Inflammatory macrophage (primary cell): ENCODE measurements around the gene ZBTB20.

ENCODE experiments used
- DNase-seq, 2 donors: peaks; one replicate each; pipeline ENCODE4 v3.0.0-alpha.2; 2020 to 2022

Gene ZBTB20

DNA sequence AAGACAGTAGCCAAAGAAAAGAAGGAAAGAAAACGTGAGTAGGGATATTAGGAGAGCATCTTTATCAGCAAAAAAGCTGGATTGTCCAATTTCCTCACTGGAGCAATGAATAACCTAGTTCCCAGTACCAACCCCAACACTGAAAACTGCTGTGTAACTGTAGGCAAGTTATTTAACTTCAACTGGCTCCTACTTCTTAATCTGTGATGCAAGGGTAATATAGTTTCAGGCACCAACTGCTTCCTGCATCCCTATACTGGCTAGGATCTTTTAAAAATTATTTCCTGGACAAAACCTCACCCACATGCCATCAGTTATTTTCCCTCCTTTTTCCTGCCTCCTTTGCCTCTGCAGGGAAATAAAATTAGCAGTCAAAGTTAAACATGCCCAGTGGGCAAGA, 59.6 kb downstream of the ZBTB20 start:
- no peak for DNase-seq

DNA sequence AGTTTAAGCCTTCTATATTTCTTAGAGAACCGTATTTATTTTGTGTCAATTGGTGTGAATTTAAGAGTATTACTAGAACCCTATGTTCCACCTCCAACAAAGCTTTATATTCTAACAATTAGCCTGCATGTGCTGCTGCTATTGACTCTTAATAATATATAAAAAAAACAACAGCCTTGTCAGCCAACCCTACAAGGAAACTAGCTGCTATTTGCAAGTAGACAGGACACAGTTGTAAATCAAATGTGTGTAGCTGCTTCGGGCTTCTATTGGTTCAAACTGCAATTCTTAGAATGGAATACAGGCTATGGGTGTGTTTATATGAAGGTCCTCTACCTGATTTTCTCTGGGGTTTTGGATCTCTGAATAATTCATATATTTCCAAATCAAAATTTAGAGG, 60.7 kb downstream of the ZBTB20 start:
- no peak for DNase-seq

DNA sequence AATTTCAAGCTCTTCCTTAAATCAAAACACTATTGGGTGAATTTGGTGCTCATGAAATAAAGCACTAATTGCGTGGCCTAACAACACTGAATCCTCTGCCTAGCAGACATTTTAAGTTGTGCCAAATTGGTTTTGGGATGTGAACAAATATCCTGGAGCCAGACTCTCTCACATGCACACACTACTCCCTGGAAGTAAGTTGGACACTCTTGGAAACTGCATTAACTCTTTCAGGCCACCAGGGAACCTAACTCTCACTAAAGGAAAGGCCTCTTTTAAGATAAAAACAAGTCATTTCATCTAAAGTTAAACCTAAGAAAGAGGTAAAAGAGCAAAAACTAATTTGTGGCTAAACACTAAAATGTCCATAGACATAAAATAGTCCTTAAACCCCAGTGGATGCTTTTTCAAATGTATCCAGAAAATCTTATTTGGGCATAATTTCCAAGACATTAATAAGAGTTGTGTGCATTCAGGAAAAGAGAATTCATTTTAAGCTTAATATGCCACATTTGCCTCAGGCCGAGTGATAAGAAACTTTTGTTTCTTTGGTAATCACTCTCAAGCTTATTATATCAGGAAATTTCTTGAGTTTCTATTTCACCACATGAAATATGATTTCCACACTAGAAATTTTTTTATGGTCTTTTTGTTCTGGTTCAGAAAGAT, 61.8 kb downstream of the ZBTB20 start:
- DNase-seq: no peak

DNA sequence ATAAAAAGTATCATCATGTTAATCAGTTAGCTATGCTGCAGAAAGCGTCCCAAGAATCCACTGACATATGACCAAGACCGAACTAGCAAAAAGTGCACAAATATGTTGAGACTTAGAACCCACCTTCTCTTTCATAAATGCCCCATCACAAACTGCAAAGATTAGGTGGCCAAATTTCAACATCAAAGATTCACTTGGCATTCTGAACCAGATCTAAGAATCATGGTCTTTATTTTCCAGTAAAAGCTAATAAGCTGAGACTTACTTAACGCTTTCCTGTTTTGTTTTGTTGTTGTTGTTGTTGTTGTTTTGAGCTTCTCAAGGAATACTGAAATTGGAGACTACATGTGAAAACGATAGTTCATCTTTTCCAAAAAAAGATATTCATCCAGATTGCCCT, 62.4 kb downstream of the ZBTB20 start:
- no peak for DNase-seq

DNA sequence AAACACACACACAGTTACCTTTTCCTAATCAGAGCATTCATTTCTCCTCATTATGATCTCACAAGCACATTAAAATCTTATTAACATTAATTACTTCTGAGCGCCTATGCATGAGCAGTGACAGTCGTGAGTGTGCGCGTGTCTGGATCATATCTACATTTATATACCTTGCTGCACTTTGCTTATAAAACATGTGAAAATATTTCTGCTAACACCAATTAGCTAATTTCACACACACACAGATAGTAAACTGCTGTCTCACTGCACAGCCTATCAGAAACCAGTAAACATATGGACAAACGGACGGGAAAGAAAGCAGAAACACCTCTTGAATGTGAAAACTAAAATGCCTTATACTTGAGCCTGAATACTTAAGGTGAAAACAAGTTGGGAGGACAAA, 64.8 kb downstream of the ZBTB20 start:
- DNase-seq: no peak

DNA sequence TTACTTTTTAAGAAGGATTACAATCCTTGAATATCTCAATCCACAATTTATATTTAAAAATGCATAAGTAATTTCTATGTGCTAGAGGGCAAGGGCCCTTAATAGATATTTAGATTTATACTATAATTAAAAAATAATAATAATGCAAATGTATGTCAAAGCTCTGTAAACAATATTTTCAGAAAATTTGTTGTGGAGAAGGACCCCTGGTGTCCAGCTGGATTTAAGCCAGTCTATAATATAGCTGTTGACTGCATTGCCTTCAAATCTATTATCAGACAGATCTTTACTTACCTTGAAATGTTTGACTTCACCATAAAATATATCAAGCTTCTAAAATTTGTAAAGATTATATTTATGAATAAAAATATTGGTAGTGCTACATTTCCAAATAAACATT, 65.6 kb downstream of the ZBTB20 start:
- no peak for DNase-seq

DNA sequence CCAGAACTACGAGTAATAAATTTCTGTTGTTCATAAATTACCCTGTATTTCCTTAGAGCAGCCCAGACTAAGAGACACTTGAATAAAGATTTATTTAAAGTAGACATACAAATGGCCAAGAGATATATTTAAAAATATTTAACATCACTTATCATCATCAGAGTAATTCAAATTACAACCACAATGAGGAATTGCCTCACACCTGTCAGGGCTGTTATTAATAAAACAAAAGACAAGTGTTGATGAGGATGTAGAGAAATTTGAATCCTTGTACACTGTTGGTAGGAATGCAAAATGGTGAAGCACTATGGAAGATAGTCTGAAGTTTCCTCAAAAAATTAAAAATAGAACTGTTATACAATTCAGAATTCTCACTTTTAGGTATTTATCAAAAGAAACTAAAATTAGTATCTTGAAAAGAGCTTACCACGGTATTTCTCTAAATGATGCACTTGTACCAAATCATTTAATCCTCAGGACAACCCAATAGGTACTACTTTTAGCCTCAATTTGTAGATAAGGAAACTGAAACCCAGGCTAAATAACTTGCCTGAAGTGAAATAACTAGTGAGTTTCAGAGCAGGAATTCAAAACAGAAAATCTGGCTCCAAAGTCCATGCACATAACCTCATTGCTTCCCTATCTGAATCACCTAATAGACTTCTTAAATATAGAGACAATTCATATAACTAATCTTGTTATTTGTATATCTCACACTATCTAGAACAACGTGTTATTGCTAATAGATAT, 69.4 kb downstream of the ZBTB20 start:
- DNase-seq: no peak

DNA sequence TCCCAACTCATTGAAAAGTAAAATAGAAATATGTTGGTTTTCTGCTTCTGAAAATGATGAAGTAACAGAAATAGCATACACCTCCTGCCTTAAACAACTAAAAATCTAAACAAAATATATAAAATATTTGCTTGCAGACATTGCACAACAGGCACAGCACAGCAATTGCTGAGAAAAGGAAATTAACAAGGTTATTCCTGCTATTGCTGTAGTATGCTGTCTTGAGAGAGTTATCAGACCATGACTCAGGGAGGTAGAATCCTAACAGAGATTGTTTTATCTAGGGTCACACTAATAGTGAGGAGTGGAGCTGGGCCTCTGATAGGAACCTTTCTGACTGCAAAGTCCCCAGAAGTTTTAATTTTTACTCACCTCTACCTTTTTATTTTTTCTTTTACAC, 72.6 kb downstream of the ZBTB20 start:
- no peak for DNase-seq

DNA sequence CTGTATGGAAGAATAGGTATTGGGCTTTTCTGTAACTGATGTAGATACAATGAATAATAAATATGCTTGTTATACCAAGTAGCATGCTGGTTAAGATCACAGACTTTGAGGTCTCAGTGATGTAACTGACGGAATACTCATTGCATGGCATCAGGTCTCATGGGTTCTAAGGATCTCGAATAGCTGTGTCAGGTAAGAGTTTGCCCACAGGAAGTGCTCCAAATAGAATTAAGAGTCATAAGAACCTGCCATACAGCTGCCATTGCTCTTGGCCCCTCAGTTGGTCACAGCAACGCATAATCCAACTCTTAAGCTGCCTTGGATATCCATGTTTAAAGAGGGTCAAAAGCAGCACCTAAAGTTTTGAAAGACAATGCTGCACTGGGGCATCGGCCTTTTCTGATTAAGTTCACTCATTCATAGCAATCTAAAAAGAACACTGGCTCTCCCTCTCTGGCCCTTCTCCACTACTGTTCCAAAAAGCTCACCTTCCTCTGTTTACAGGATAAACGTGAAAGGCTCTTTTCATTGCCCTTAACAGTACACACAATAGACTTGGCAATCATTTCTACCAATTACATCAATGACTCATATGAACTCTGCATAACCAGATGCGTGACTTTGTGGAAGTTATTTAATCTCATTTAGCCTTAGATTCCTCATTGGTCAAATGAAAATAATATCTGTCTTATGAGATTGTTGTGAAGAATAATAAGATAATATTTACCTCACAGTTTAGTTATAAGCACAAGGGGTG, 74.6 kb downstream of the ZBTB20 start:
- DNase-seq: no peak

DNA sequence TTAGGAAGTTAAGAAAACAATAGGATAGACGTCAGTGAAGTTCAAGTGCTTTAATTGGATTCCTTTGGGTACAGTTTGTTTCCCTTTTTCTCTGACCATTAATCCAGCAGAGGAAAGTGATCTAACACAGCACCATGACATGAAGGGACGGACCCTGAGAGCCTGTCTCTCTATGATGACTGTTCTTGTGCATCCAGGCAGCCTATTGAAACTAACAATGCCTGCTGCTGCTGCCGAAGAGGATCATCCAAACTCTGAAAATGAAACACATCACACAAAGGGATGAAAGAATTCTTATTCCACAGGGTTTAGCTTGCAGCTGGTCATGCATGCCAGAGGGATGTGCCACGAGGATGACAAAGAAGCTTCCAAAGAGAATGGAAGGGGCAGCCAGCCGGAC, 75.5 kb downstream of the ZBTB20 start:
- no peak for DNase-seq

DNA sequence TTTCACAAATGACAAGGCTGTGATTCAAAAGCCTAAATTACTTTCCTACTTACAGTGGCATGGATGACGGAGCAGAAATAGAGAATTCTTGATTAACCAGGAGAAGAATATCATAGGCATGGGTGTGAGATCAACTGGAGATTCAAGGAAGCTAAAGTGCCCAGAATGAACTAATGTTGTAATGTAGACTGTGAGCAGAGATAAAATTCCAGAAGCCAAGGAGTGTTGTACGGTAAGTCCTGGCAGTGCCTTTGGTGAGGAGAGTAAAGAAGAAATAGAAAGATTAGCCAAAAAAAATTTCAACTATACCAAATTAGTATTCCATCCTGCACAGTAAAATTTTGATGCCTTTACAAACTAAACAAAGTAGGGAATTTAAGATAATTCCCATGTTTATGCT, 75.9 kb downstream of the ZBTB20 start:
- no peak for DNase-seq

DNA sequence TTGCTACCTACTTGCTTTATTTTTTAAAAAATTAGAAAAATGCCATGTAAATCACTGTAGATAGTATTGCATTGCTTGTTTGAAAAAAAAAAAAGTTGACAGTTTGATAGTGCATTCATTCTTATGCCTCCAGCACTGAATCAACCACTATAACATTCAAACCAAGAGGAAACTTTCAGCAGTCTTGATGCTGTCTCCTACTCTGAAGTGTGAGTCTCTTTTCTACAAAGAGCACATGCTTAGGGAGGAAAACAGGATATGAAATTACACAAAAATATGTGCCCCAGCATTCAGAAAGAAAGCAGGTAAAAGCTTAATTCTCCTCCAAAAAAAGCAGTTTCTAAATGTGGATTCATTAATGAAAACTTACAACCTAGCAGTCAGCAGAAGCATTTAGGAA, 78.3 kb downstream of the ZBTB20 start:
- DNase-seq: no peak

DNA sequence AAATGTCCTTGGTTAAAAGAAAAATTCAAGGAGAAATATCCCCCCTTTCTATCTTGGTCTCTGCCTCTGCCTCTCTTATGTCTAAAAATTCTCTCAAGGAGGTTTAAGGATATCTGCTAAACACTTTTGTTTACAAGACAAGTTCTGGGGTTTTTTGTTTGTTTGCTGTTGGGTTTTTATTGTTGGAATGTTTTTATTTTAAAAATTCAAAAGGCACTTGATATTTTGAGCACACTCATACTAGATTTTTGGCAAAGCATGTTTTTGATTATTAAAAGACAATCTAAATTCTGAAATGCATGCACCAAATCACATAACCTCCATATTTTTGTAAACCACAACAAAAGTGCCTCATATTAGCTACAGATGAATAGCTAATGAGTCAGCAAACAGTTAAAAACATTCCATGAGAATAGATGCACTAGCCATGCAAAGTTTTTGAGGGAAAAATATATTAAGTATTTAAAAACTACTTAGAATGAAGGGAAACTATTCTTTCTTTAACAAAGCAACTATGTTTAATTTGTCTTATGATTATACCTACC, 84.6 kb downstream of the ZBTB20 start:
- DNase-seq: no peak

DNA sequence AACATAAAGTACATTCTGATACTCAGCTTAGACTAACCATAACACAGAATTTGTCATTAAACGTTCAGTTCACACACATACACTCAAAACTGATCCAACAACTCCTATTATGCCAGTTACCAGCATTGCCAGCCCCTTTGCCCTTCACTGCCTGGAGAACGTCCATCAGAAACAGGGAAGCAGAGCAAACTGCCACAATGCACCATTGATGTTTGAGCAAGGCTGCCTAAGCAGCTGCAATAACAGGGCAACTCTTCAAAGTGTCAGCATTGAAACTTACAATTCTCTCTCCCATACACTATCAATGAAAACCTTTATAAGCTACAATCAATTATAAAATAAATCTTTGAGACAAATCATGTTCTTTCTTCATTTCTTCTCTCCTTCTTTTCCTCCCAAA, 85.1 kb downstream of the ZBTB20 start:
- no peak for DNase-seq

DNA sequence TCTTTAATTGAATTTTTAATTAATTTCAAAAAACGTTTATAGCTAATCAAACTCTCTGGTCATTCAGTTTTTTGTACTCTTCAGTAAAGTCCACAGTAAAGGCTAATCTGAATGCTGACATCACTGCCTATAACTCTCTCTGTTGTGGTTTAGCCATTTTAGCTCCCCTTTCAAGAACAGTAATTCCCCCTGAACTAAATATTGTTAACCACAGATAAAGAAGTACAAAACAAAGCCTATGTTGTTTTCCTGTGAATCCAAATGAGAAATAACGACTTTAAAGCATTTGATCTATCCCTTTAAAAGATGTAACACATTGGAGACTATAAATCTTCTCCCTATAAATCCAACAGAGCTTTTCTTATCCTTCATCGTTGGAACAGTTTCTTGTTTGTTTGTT, 94.2 kb downstream of the ZBTB20 start:
- no peak for DNase-seq

DNA sequence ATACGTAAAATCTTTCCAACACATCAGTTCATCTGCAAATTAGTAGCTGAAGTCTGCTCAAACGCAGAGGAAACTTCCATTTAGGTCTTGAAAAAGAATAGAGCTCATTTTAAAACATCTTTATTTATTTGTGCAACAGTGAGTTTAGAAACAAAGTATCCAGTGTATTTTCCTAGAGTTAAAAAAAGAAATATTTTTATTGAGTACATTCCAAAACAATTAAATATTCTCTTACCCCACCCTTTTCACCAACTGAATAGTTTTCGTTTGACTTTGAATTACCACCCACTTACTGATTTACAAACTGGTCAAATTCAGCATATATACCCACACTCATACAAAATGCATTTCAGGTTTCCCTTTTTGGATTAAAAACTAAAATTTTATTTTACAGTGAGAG, 104.7 kb downstream of the ZBTB20 start:
- no peak for DNase-seq

DNA sequence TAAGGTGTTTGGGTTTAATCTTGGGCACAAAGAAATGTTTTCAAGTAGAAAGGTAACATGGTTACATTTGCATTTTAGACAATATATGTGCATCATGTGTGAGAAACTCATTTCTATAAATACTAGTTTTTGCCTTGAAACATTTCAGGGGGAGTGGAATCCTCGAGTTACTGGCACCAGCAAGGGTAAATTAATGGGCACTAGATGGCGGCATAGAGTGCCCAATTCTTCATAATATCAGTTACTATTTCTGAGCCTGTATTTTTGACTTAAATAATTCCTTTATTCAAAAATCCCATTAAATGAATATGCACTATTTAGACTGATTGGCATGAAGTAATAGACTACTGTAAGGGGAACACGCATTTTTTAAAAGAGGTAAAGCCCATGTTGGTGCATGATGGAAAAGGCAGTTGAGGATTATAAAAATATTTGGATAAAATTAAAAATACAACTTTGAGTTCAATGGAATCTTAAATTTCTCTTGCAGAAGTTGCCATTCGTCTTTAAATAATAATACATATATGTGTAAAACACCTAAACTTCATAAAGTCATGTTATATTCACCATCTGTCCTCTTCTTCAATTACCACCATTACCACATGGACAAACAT, 106.3 kb downstream of the ZBTB20 start:
- DNase-seq: peak; percentile 42 to 54

DNA sequence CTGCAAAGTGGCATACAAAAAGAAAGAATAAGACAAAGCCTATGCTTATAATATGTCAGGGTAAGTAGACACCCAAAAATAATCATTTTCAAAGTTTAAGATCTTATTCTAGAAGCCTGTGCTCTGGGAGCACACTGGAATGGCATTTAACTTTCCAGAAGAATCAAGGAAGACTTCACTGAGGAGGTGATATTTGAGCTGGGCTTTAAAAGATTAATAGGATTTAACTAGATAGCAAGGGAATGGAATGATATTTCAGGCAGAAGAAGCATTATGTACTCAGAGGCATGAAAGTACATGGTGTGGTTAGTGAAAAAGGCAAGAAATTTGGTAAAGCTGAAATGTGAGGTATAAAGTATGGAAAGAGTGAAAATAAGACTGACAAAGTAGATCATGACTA, 106.8 kb downstream of the ZBTB20 start:
- DNase-seq: no peak

DNA sequence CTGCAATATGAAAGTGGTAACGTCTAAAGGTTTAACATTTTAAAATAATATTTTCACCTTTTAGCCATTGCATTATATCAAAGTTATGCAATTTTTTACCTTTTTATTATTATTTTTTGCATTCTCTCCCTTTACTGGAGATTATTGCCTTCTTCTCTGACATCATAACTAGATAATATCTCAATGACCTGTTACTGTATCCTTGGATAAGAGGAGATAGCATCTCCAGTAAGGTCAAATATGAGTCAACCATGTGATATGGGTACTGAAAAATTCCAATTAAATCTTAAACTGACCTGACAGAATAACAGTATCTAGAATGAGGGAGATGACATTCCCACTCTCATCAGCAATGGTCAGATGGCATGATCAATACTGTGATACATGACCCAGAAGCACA, 108.3 kb downstream of the ZBTB20 start:
- no peak for DNase-seq

DNA sequence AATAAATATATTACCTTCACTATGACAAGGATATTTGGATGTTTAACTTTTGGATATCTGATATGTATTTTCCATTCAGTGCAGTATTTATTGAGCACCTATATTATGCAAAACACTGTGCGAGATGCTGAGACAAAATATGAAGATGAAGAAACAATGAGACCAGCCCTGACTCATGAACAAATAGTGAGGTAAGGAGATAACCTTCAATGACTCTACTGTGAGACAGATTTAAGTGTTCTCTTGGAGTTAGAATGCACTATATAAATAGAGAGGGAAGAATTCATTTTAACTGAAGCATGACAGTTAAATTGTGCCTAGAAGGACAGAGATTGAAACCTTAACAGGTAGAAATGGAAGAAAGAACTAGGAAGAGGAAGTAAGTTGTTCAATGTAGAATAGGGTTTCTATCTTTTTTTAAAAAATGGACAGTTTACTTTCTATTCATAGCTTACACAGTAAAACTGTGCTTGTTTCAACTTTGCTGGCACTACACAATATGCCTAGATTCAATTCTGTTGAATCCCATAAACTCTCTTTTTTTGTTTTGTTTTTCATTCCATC, 124.2 kb downstream of the ZBTB20 start:
- DNase-seq: no peak

DNA sequence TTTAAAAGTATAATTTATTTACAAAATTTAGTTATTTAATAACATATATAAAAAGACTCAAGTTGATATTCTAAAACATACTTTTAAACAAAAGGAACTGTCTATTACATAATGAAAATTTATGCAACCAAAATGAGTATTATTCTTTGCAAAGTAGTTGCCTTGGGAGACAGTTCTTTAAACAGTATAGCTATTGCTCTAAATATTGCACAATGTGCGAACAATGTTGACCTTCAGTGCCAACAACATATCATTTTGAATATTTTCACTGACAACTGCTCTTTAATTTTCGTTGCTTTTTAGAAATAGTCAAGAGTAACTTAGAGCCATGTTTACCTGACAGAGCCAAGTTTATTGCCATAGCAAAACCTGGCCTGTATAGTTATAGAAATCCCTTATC, 124.9 kb downstream of the ZBTB20 start:
- DNase-seq: peak; percentile 51 to 86

DNA sequence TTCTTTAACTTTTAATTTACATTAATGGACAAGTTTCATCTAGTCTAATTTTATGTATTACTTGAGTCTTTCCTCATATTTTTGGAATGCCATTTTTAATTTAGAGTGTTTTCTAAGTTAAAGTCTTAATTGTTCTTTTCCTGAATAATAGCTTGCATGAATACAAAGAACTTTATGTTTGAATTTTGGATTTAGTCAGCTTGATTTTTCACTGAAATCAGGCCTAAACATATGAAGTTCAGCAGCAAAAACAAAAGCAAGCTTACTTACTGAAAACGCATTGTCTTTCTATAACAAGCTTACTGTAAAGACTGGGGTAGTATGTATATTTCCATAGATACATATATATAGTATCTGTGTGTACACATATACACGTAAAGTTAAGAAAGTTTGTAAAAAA, 126.0 kb downstream of the ZBTB20 start:
- no peak for DNase-seq

DNA sequence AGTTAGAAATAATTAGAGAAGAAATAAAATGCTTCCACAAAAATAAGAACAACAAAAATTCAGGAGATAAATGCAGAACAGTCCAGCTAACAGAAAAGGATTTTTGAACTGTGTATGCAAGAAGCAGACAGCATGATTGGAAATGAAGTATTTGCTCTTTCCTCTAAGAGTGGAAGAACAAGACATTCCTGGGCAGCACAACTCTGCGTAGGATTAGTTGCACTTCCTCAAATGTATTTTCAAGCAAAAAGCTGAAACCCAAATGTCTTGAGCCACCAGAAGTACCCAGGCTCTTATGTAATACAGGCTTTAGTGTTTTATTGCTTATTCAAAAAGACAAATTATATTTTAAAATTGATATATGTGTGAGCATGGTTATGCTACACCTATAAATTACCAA, 127.2 kb downstream of the ZBTB20 start:
- DNase-seq: peak; percentile 84 to 87
